Measurements from ENCODE around the gene SLC9A9.
"Not testable (repeated sequence)": the region's sequence is repeated elsewhere in the genome, so short reads cannot be mapped to it uniquely, and the experiment has no call there.

GRCh38 chr3:143279567-143279966 is 568.7 kb downstream of the SLC9A9 start:
- TF ChIP-seq CTCF (conservative IDR thresholded peaks at IDR 0.05 in 1 of 2, IDR thresholded peaks at IDR 0.05 in 1 of 2; ENCODE audit: low read depth in 1 of 2, low read length in 2 of 2); EZH2 (IDR thresholded peaks at IDR 0.05; ENCODE audit: low read length, missing control alignments): not testable (repeated sequence)

Measured in fibroblast of lung (primary cell).